HepG2 (cell line): Measurements from ENCODE around the gene SCMH1. TPM values are rescaled to one million over a fixed set of nuclear protein-coding genes. Genes with fewer than 3 reads are reported as not detected.

ENCODE experiments used
- ATAC-seq: fragments of 200-7000 bp; cut with Tn5 transposase; 3 replicates; pipeline ENCODE4 v1.9.1; 2020; ENCODE audit warnings: mild to moderate bottlenecking, moderate library complexity
- BruUV-seq: library from RNA; stranded (reverse); fragments of 400-500 nt; replicated peaks from 2 replicates; lab custom pipeline; 2021; lab: Mats Ljungman, UMichigan
- CTCF ChIA-PET: fragments of 300-600 bp; formaldehyde crosslinking; extraction: SDS; loops from one replicate; lab custom pipeline; 2021; ENCODE audit warnings: low total read pairs, inconsistent platforms, low intra/inter-chr PET ratio; lab: Yijun Ruan, JAX
- POLR2A ChIA-PET: fragments of 350-600 bp; sonication (Branson Sonifier 250); formaldehyde crosslinking; loops from one replicate; lab custom pipeline; 2020; ENCODE audit warnings: antibody characterized with exemption, inconsistent platforms; lab: Yijun Ruan, JAX
- DNase-seq: peaks from one replicate; pipeline ENCODE4 v3.0.0-alpha.2; 2015; ENCODE audit warnings: low spot score
- FAIRE-seq: peaks from 3 replicates; lab custom pipeline; 2011; peaks lifted over from hg19 to GRCh38; lab: Jason Lieb, UNC
- H2AFZ ChIP-seq: one replicate; pipeline ENCODE4 v1.6.1; 2011; ENCODE audit warnings: low read length, inconsistent platforms
- H3K27ac ChIP-seq: fragments of 300-600 bp; 3 replicates; pipeline ENCODE4 v1.8.0; 2011; ENCODE audit warnings: mixed run types, mild to moderate bottlenecking, mixed read lengths, low read length, inconsistent platforms; ENCODE audit not compliant: insufficient read depth; ENCODE audit errors: extremely low read length
- H3K27me3 ChIP-seq, 2 experiments: fragments of 200-600 bp in 1 of 2; 2 replicates in 1 of 2; 3 replicates in 1 of 2; pipeline versions ENCODE4 v1.6.0 to v1.8.0; 2011; ENCODE audit warnings: low read length in 2 of 2, mild to moderate bottlenecking in 2 of 2, moderate library complexity in 2 of 2, inconsistent platforms in 1 of 2; ENCODE audit not compliant: insufficient read depth in 2 of 2, control insufficient read depth in 1 of 2
- H3K36me3 ChIP-seq, 2 experiments: fragments of 200-600 bp in 1 of 2; replicated peaks in 1 of 2; 2 replicates in 1 of 2; 3 replicates in 1 of 2; pipeline versions ENCODE4 v1.5.1 to v1.8.0; 2011; ENCODE audit warnings: low read length in 2 of 2, inconsistent platforms in 1 of 2; ENCODE audit not compliant: insufficient read depth in 2 of 2, control insufficient read depth in 1 of 2
- H3K4me1 ChIP-seq: 2 replicates; pipeline ENCODE4 v1.5.1; 2012; ENCODE audit warnings: low read length, inconsistent platforms; ENCODE audit not compliant: insufficient read depth
- H3K4me2 ChIP-seq: 2 replicates; pipeline ENCODE4 v1.6.0; 2011; ENCODE audit warnings: low read depth, low read length, inconsistent platforms
- H3K4me3 ChIP-seq, 3 experiments: fragments of 200-600 bp in 1 of 3; sonication (generic), shearing (Covaris generic) in 1 of 3; replicated peaks in 1 of 3; 2 replicates each; pipeline ENCODE4 v1.5.1; 2011 to 2016; ENCODE audit warnings: low read length in 3 of 3, inconsistent platforms in 2 of 3, low read depth in 2 of 3, mild to moderate bottlenecking in 2 of 3, control low read depth in 1 of 3, mixed read lengths in 1 of 3; ENCODE audit not compliant: insufficient read depth in 1 of 3
- H3K79me2 ChIP-seq: one replicate; pipeline ENCODE4 v1.6.1; 2011; ENCODE audit warnings: low read length, inconsistent platforms; ENCODE audit not compliant: insufficient read depth
- H3K9ac ChIP-seq: 2 replicates; pipeline ENCODE4 v1.6.0; 2011; ENCODE audit warnings: mild to moderate bottlenecking, low read depth, low read length, inconsistent platforms; ENCODE audit not compliant: insufficient read depth
- H3K9me3 ChIP-seq: 2 replicates; pipeline ENCODE4 v1.5.1; 2012; ENCODE audit warnings: mild to moderate bottlenecking, low read length
- H4K20me1 ChIP-seq: 2 replicates; pipeline ENCODE4 v1.6.0; 2011; ENCODE audit warnings: inconsistent platforms, mild to moderate bottlenecking, low read length, moderate library complexity; ENCODE audit not compliant: insufficient read depth
- CHD4 ChIP-seq: fragments of 200-600 bp; sonication (generic); IDR thresholded peaks from 2 replicates; pipeline ENCODE4 v1.7.0; 2017; ENCODE audit warnings: mild to moderate bottlenecking, low read length, borderline replicate concordance
- DMTF1 ChIP-seq: sonication (generic); formaldehyde crosslinking; IDR thresholded peaks from 2 replicates; pipeline ENCODE4 v1.4.0; 2020; ENCODE audit warnings: mild to moderate bottlenecking, missing genetic modification reagents
- FOXJ3 ChIP-seq: sonication (generic); formaldehyde crosslinking; IDR thresholded peaks from 2 replicates; pipeline ENCODE4 v1.4.0; 2020; ENCODE audit warnings: missing genetic modification reagents, mild to moderate bottlenecking, borderline replicate concordance
- MLLT10 ChIP-seq: sonication (generic); formaldehyde crosslinking; IDR thresholded peaks from 2 replicates; pipeline ENCODE4 v1.4.0; 2020; ENCODE audit warnings: missing genetic modification reagents
- POLR2G ChIP-seq: fragments of 200-400 bp; formaldehyde crosslinking; IDR thresholded peaks from 2 replicates; pipeline ENCODE4 v1.6.1; 2018; ENCODE audit warnings: mild to moderate bottlenecking, low read depth, low read length, moderate library complexity
- ZNF143 ChIP-seq: sonication (generic); formaldehyde crosslinking; IDR thresholded peaks from 2 replicates; pipeline ENCODE4 v1.4.0; 2020; ENCODE audit warnings: missing genetic modification reagents
- ZNF326 ChIP-seq: sonication (generic); formaldehyde crosslinking; IDR thresholded peaks from 2 replicates; pipeline ENCODE4 v1.4.0; 2020; ENCODE audit warnings: missing genetic modification reagents, borderline replicate concordance
- ZNF362 ChIP-seq: sonication (generic); formaldehyde crosslinking; IDR thresholded peaks from 2 replicates; pipeline ENCODE4 v1.4.0; 2020; ENCODE audit warnings: missing genetic modification reagents, mild to moderate bottlenecking, borderline replicate concordance
- ZNF552 ChIP-seq: sonication (generic); formaldehyde crosslinking; IDR thresholded peaks from 2 replicates; pipeline ENCODE4 v1.9.0; 2022; ENCODE audit warnings: missing genetic modification reagents, mild to moderate bottlenecking, borderline replicate concordance
- ZNF574 ChIP-seq: sonication (generic); formaldehyde crosslinking; IDR thresholded peaks from 2 replicates; pipeline ENCODE4 v1.4.0; 2020; ENCODE audit warnings: missing genetic modification reagents
- in situ Hi-C: cut with HindIII; loops from 2 replicates; pipeline ENCODE4 v1.10.0; 2017; ENCODE audit warnings: low pct_unique_long_range_greater_than_20kb; ENCODE audit not compliant: extremely low pct_ligation_motif_present
- intact Hi-C: fragments of 100-400 bp; cut with micrococcal nuclease; formaldehyde crosslinking; loops from one replicate; pipeline ENCODE4 v1.10.0; 2022; ENCODE audit not compliant: unreplicated experiment
- polyA plus RNA-seq, 8 experiments: library from polyadenylated mRNA; depleted of rRNA in 3 of 8; stranded (reverse) in 7 of 8; unstranded in 1 of 8; fragments of >200 nt; fragmentation: Illumina TruSeq in 4 of 8; extraction: Trizol in 4 of 8; gene quantifications; 2 replicates each; pipeline versions ENCODE4 v1.2.1 to v1.2.3, GENCODE V29; 2011 to 2016; ENCODE audit warnings: low read depth in 4 of 8, missing spikeins in 1 of 8, mixed read lengths in 1 of 8; ENCODE audit not compliant: insufficient read depth in 1 of 8
- total RNA-seq, 5 experiments: library from RNA; depleted of rRNA; stranded (reverse); fragments of >200 nt; fragmentation: Illumina TruSeq; extraction: Trizol; gene quantifications; 2 replicates each; pipeline ENCODE4 v1.2.3, GENCODE V29; 2016; ENCODE audit warnings: low read depth in 1 of 5

SCMH1 gene
- total and polyA plus RNA-seq, 2 of the 13 experiments (the other 11 are each of a cell fraction or from before 2014, with no cell fraction given): 41.8 to 52.6 TPM

- CTCF ChIA-PET: no interaction called here
- DNase-seq (no peak), FAIRE-seq (no peak), ATAC-seq (no peak)
- no TSS peak for BruUV-seq
- intact Hi-C loops (no loop called here), in situ Hi-C loops (loop anchor here (5.0 kb wide), 1 partner anchor 54 kb away; no protein-coding TSS in a partner anchor)
- peaks cover 8% of the 10 kb centered on the region for H3K79me2 ChIP-seq
- H3K27ac ChIP-seq: no peak overlapping the region
- no peak overlapping the region for H3K4me3 ChIP-seq
- H3K36me3 ChIP-seq: peaks cover 4 to 7% of the 10 kb centered on the region in 2 experiments; a peak in 4 of 5 replicates
- TF ChIP-seq ZNF574 (CRISPR knock-in tag): no peak
- TF ChIP-seq CHD4: no peak
- no peak for TF ChIP-seq ZNF362 (CRISPR knock-in tag)
- no peak for TF ChIP-seq ZNF326 (CRISPR knock-in tag)
- no peak for TF ChIP-seq FOXJ3 (CRISPR knock-in tag)
- no peak for TF ChIP-seq MLLT10 (CRISPR knock-in tag)
- no peak for TF ChIP-seq POLR2G
- no peak for TF ChIP-seq ZNF552 (CRISPR knock-in tag)
- TF ChIP-seq ZNF143 (CRISPR knock-in tag): no peak
- no peak for TF ChIP-seq DMTF1
- H2AFZ ChIP-seq: no peak overlapping the region
- H3K9me3 ChIP-seq: peaks cover 7% of the 10 kb centered on the region
- H3K27me3 ChIP-seq: no peaks in the 10 kb centered on the region
- POLR2A ChIA-PET: no interaction called here
- no peak overlapping the region for H3K9ac ChIP-seq
- peaks cover 17% of the 10 kb centered on the region for H3K4me1 ChIP-seq
- no peaks in the 10 kb centered on the region for H4K20me1 ChIP-seq
- H3K4me2 ChIP-seq: no peak overlapping the region
These were observed 68.5 kb downstream of the SCMH1 start for GRCh38 chr1:41173651-41174050.
